ENCODE measurements around the gene SEZ6L2. TPM values are rescaled to one million over a fixed set of nuclear protein-coding genes. Genes with fewer than 3 reads are reported as not detected.
A peak's percentile ranks its signal among the peaks of the same experiment; 100 is the strongest.

SEZ6L2 gene
- total and polyA plus RNA-seq, 4 experiments from 2014 or later = 0.70 TPM; not detected in 3

DNA sequence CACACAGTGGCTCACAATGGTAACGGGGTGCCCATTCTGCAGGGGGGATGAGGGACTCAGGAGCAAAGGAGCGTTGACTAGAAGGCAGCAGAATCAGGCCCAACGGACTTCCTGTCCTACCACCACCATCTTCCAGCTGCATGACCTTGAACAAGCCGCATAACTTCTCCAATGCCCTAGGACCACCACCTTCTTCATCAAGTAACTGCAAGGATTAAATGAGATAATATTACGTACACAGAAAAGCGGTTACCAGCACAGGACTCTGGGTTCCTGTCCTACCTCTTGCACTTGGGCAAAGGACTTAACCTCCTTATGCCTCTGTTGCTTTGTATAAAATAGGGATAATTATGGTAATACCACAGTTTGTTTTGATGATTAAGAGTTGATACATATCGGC is 5.6 kb upstream of the SEZ6L2 start:
- ChIA-PET POLR2A (ENCODE audit: partially characterized antibody) (no interaction called here), CTCF (ENCODE audit: partially characterized antibody) (no interaction called here)
- Histone ChIP-seq H3K27ac (ENCODE audit: low read depth, low read length) (no peak overlapping the region), H3K27me3 (ENCODE audit: insufficient read depth, low read length) (no peaks in the 10 kb centered on the region), H3K4me1 (ENCODE audit: insufficient read depth, low read length) (peaks cover 4% of the 10 kb centered on the region), H3K36me3 (ENCODE audit: insufficient read depth, low read length) (no peaks in the 10 kb centered on the region), H3K4me3 (ENCODE audit: low read length in 2 of 2) (no peak overlapping the region), H3K9me3 (ENCODE audit: control insufficient read depth in 1 of 2, low read length in 2 of 2) (no peaks in the 10 kb centered on the region)
- DNase-seq = no peak
- intact Hi-C loops (cut with micrococcal nuclease) = no loop called here
- H3K9me3 Mint-ChIP-seq = no peaks in the 10 kb centered on the region
- peaks cover 0 to 7% (median 6%) of the 10 kb centered on the region in 4 donors for H3K4me1 Mint-ChIP-seq
- H3K36me3 Mint-ChIP-seq = peaks cover 4 to 10% of the 10 kb centered on the region in 2 donors
- H3K27me3 Mint-ChIP-seq = peaks cover 0 to 2% of the 10 kb centered on the region in 2 donors
- no peak overlapping the region for H3K4me3 Mint-ChIP-seq
- no peak overlapping the region for H3K27ac Mint-ChIP-seq

DNA sequence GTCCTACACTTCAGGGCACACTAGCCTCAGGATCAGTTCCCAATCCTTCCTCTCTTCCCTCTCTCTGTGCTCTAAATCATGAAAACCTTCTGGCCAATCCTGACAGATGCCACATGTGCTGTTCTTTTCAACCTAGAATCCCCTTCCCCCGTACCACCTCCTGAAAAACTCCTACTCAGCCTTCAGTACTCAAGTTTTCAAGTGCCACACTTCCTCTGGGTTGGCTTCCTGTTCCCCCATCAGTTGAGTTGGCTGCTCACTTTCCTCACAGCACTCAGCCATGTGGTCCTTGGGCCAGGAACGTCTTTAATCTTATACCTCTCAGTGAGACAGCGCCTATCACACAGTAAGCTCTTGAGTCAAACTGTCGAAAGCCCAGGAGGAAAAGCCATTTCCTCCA is 4.2 kb upstream of the SEZ6L2 start:
- ChIA-PET CTCF (ENCODE audit: partially characterized antibody) (no interaction called here), POLR2A (ENCODE audit: partially characterized antibody) (no interaction called here)
- no peak for DNase-seq
- intact Hi-C loops (cut with micrococcal nuclease) = no loop called here
- peaks cover under 1 to 5% of the 10 kb centered on the region in 2 donors for H3K27me3 Mint-ChIP-seq
- no peaks in the 10 kb centered on the region for H3K27me3 ChIP-seq (ENCODE audit: insufficient read depth, low read length)
- H3K4me3 Mint-ChIP-seq = peak overlapping the region in 2 of 8 donors; percentile 12 to 43
- no peak overlapping the region for H3K27ac Mint-ChIP-seq
- peaks cover 0 to 7% (median 5%) of the 10 kb centered on the region in 4 donors for H3K4me1 Mint-ChIP-seq
- no peak overlapping the region for H3K27ac ChIP-seq (ENCODE audit: low read depth, low read length)
- peaks cover 4 to 6% of the 10 kb centered on the region in 2 donors for H3K36me3 Mint-ChIP-seq
- no peaks in the 10 kb centered on the region for H3K9me3 ChIP-seq (ENCODE audit: control insufficient read depth in 1 of 2, low read length in 2 of 2)
- no peak overlapping the region for H3K4me3 ChIP-seq (ENCODE audit: low read length in 2 of 2)
- H3K36me3 ChIP-seq (ENCODE audit: insufficient read depth, low read length) = no peaks in the 10 kb centered on the region
- peaks cover 15% of the 10 kb centered on the region for H3K4me1 ChIP-seq (ENCODE audit: insufficient read depth, low read length)
- H3K9me3 Mint-ChIP-seq = no peaks in the 10 kb centered on the region

DNA sequence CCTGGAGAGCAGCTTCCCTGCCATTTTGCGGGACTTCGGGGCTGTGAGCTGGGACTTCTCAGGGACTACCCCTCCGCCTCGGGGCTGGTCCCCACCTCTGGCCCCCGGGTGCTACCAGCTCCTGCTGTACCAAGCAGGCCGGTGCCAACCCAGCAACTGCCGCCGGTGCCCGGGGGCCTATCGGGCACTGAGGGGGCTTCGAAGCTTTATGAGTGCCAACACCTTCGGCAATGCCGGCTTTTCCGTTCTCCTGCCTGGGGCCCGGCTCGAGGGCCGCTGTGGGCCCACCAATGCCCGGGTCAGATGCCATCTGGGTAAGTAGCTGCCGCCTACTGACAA is 2.2 kb upstream of the SEZ6L2 start:
- Mint-ChIP-seq H3K4me3 (peak overlapping the region in 4 of 8 donors; percentile 26 to 61 (median 46)), H3K27ac (peak overlapping the region in 1 of 7 donors; percentile 40), H3K36me3 (peaks cover 0 to 3% of the 10 kb centered on the region in 2 donors), H3K9me3 (peaks cover 0 to 3% (median 0%) of the 10 kb centered on the region in 8 donors), H3K4me1 (peaks cover 0 to 5% (median 3%) of the 10 kb centered on the region in 4 donors), H3K27me3 (peaks cover 15 to 16% of the 10 kb centered on the region in 2 donors)
- Histone ChIP-seq H3K27me3 (ENCODE audit: insufficient read depth, low read length) (peaks cover 10% of the 10 kb centered on the region), H3K4me3 (ENCODE audit: low read length in 2 of 2) (no peak overlapping the region), H3K9me3 (ENCODE audit: control insufficient read depth in 1 of 2, low read length in 2 of 2) (no peaks in the 10 kb centered on the region), H3K27ac (ENCODE audit: low read depth, low read length) (no peak overlapping the region), H3K36me3 (ENCODE audit: insufficient read depth, low read length) (no peaks in the 10 kb centered on the region), H3K4me1 (ENCODE audit: insufficient read depth, low read length) (peaks cover 15% of the 10 kb centered on the region)
- CTCF ChIA-PET (ENCODE audit: partially characterized antibody) = interaction anchor here (1.1 to 1.3 kb wide), 2 partner anchors 13 to 72 kb away, joined by 3 read pairs; partner anchors contain the start of gene TAOK2
- POLR2A ChIA-PET (ENCODE audit: partially characterized antibody) = interaction anchor here (1.5 to 3.9 kb wide), 4 partner anchors 15 to 94 kb away, joined by 4 to 13 read pairs (median 10); partner anchors contain the start of gene KCTD13
- no peak for DNase-seq
- intact Hi-C loops (cut with micrococcal nuclease) = no loop called here

DNA sequence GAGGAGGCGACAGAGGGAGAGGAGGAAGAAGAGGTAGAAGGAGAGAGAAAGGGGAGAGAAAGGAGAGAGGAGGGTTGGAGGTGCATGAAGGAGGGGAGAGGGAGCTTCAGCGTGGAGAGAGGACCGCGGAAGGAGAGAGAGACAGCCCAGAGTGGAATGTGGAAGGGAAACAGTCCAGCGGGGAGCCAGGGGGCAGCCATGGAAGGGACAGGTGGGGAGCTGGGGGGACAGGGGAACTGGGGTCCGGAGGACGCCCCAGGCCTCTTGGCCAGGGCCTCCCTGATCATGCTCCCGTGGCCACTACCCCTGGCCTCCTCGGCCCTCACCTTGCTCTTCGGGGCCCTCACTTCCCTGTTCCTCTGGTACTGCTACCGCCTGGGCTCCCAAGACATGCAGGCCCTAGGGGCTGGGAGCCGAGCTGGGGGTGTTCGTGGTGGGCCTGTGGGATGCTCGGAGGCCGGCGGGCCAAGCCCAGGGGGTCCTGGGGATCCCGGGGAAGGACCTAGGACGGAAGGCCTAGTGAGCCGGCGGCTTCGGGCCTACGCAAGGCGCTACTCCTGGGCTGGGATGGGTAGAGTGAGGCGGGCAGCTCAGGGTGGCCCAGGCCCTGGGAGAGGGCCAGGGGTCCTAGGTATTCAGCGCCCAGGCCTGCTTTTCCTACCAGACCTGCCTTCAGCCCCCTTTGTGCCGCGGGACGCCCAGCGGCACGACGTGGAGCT is 1.7 kb upstream of the SEZ6L2 start:
- Mint-ChIP-seq H3K27me3 (peaks cover 18% of the 10 kb centered on the region in 2 donors), H3K27ac (peak overlapping the region in 2 of 7 donors; percentile 30)

DNA sequence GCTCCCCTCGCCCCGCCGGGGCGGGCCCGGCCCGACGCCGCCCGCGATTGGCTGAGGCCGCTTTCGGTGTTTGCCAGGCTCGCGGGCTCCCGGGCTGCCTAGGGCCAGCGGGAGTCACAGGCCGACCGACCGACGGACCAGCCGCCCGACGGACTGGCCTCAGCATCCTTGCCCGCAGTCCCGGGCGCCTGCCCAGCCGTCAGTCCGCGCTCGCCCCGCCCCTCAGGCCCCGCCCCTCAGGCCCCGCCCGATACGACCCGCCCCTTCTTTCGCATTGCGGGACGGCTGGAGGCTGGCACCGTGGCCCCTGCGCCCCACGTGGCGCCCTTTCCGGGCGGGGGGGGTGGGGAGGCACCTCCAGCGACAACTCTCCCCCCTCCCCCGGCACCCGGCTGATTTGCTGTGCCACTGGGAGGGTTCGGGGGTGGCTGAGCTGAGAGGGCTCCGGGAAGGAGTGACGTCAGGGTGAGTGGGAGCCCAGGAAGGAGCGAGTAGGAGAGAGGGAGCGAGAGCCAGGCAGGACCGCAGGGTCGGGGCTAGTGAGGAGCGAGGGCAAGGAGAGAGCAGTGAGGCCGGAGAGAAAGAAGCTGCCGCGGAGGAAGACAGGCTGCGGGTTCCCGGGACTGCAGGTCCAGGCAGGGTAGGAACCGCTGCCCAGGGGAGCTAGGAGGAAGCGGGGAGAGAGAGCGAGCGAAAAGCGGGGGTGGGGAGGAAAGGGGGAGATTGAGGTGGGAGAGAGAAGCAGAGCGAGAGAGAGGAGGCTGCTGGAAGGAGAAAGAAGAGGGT is 945 bp upstream of the SEZ6L2 start, which contains the start of gene ASPHD1:
ASPHD1 (plus strand) TSS at position 387 of the 786 bp plus-strand sequence. CDS start 484 bp downstream, outside the sequence.
- ChIA-PET CTCF (ENCODE audit: partially characterized antibody) (interaction anchor here (0.9 kb wide), 1 partner anchor 77 kb away, joined by 3 read pairs; no protein-coding TSS in a partner anchor), POLR2A (ENCODE audit: partially characterized antibody) (interaction anchor here (0.8 to 3.9 kb wide), 10 partner anchors 11 to 149 kb away, joined by 3 to 13 read pairs (median 4); partner anchors contain the start of genes INO80E, KCTD13 and TMEM219)
- intact Hi-C loops (cut with micrococcal nuclease) = loop anchor here (1.0 kb wide), 1 partner anchor 37 kb away; the partner anchor contains the start of gene CDIPT
- peak; percentile 74 to 88 (median 80) for DNase-seq
- H3K27me3 ChIP-seq (ENCODE audit: insufficient read depth, low read length) = peaks cover 10% of the 10 kb centered on the region
- no peaks in the 10 kb centered on the region for H3K9me3 ChIP-seq (ENCODE audit: control insufficient read depth in 1 of 2, low read length in 2 of 2)
- H3K27ac ChIP-seq (ENCODE audit: low read depth, low read length) = no peak within 1 kb of the TSS
- Mint-ChIP-seq H3K27ac (peak within 1 kb of the TSS in 3 of 7 donors; percentile 30 to 41 (median 30)), H3K36me3 (no peaks in the 10 kb centered on the region), H3K27me3 (peaks cover 18 to 24% of the 10 kb centered on the region in 2 donors), H3K9me3 (peaks cover 0 to 3% (median 0%) of the 10 kb centered on the region in 8 donors), H3K4me3 (peak within 1 kb of the TSS; percentile 47 to 83 (median 72)), H3K4me1 (peaks cover 0 to 5% (median 3%) of the 10 kb centered on the region in 4 donors)
- peak within 1 kb of the TSS in 1 of 2 donors; percentile 45 for H3K4me3 ChIP-seq (ENCODE audit: low read length in 2 of 2)
- peaks cover 15% of the 10 kb centered on the region for H3K4me1 ChIP-seq (ENCODE audit: insufficient read depth, low read length)
- H3K36me3 ChIP-seq (ENCODE audit: insufficient read depth, low read length) = no peaks in the 10 kb centered on the region

More for the DNA sequence above, 1.7 kb upstream of the SEZ6L2 start:
- CTCF ChIA-PET (ENCODE audit: partially characterized antibody) = interaction anchor here (0.9 to 1.3 kb wide), 2 partner anchors 72 to 76 kb away, joined by 3 read pairs; partner anchors contain the start of gene TAOK2
- no peaks in the 10 kb centered on the region for H3K36me3 Mint-ChIP-seq
- peaks cover 10% of the 10 kb centered on the region for H3K27me3 ChIP-seq (ENCODE audit: insufficient read depth, low read length)
- no peak overlapping the region for H3K27ac ChIP-seq (ENCODE audit: low read depth, low read length)
- POLR2A ChIA-PET (ENCODE audit: partially characterized antibody) = interaction anchor here (1.5 to 3.9 kb wide), 4 partner anchors 16 to 93 kb away, joined by 4 to 13 read pairs (median 10); partner anchors contain the start of gene KCTD13
- H3K4me1 Mint-ChIP-seq = peaks cover 0 to 5% (median 3%) of the 10 kb centered on the region in 4 donors
- DNase-seq = no peak
- peaks cover 0 to 3% (median 0%) of the 10 kb centered on the region in 8 donors for H3K9me3 Mint-ChIP-seq
- no peak overlapping the region for H3K4me3 ChIP-seq (ENCODE audit: low read length in 2 of 2)
- intact Hi-C loops (cut with micrococcal nuclease) = loop anchor here (1.0 kb wide), 1 partner anchor 38 kb away; the partner anchor contains the start of gene CDIPT
- H3K4me3 Mint-ChIP-seq = peak overlapping the region; percentile 47 to 83 (median 72)
- H3K9me3 ChIP-seq (ENCODE audit: control insufficient read depth in 1 of 2, low read length in 2 of 2) = no peaks in the 10 kb centered on the region
- no peaks in the 10 kb centered on the region for H3K36me3 ChIP-seq (ENCODE audit: insufficient read depth, low read length)
- peaks cover 15% of the 10 kb centered on the region for H3K4me1 ChIP-seq (ENCODE audit: insufficient read depth, low read length)

DNA sequence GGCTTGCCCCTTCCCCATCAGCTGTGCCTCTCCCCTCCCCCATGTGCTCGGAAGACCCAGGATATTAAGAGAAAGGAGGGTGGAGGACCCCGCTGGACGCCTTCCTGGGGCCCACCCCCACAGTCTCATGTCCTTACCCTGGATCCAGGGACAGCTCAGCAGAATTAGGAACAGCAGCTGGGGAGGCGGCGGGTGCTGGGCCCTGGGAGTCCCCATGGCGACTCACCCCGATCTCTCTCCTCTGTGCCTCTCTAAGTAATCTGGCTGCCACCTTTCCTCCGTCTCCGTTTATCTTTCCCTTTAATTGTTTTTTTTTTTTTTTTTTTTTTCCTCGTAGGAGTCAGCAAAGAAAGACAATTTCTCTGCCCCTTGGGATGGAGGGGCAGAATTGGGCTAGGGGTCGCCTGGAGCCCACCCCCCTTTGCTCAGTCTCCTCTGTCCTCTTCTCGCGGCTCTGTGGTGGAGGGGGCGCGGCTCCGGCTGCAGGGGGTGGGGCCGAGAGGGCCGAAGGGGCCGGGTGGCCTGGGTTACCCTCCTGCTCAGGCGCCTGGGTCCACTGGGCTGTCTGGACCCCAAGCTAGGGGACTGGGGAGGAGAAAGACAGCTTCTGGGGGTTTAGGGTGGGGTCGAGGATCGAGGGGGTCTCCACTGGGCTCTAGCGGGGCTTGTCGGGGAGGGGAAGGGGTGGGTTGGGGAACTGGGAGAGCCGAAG is 390 bp downstream of the SEZ6L2 start:
- peaks cover 10% of the 10 kb centered on the region for H3K27me3 ChIP-seq (ENCODE audit: insufficient read depth, low read length)
- intact Hi-C loops (cut with micrococcal nuclease) = no loop called here

More for the DNA sequence above, 390 bp downstream of the SEZ6L2 start:
- Histone ChIP-seq H3K36me3 (ENCODE audit: insufficient read depth, low read length) (no peaks in the 10 kb centered on the region), H3K4me1 (ENCODE audit: insufficient read depth, low read length) (peaks cover 15% of the 10 kb centered on the region), H3K4me3 (ENCODE audit: low read length in 2 of 2) (no peak overlapping the region), H3K9me3 (ENCODE audit: control insufficient read depth in 1 of 2, low read length in 2 of 2) (no peaks in the 10 kb centered on the region), H3K27ac (ENCODE audit: low read depth, low read length) (no peak overlapping the region)
- peak overlapping the region in 1 of 8 donors; percentile 67 for H3K4me3 Mint-ChIP-seq
- H3K36me3 Mint-ChIP-seq = no peaks in the 10 kb centered on the region
- H3K9me3 Mint-ChIP-seq = peaks cover 0 to 3% (median 0%) of the 10 kb centered on the region in 8 donors
- ChIA-PET CTCF (ENCODE audit: partially characterized antibody) (no interaction called here), POLR2A (ENCODE audit: partially characterized antibody) (interaction anchor here (0.8 to 3.9 kb wide), 3 partner anchors 27 to 97 kb away, joined by 4 to 13 read pairs (median 5); partner anchors contain the start of genes INO80E, KCTD13 and TMEM219)
- no peak for DNase-seq
- H3K27ac Mint-ChIP-seq = no peak overlapping the region
- peaks cover 18 to 24% of the 10 kb centered on the region in 2 donors for H3K27me3 Mint-ChIP-seq
- H3K4me1 Mint-ChIP-seq = peaks cover 0 to 5% (median 3%) of the 10 kb centered on the region in 4 donors
